Colonic mucosa (tissue), 4 donors: ENCODE results near the gene GALM. TPM values are rescaled to one million over a fixed set of nuclear protein-coding genes. Genes with fewer than 3 reads are reported as not detected.
A peak's percentile ranks its signal among the peaks of the same experiment; 100 is the strongest.

Experiments
- DNase-seq: peaks from one replicate; pipeline ENCODE4 v3.0.0-alpha.2; 2020
- H3K27ac ChIP-seq: fragments of 200-600 bp; one replicate; pipeline ENCODE4 v1.8.0; 2021
- H3K27me3 ChIP-seq: fragments of 200-600 bp; one replicate; pipeline ENCODE4 v1.8.0; 2021
- H3K36me3 ChIP-seq: fragments of 200-600 bp; one replicate; pipeline ENCODE4 v1.8.0; 2021
- H3K4me1 ChIP-seq: fragments of 200-600 bp; one replicate; pipeline ENCODE4 v1.8.0; 2021; ENCODE audit warnings: mild to moderate bottlenecking
- H3K4me3 ChIP-seq: fragments of 200-600 bp; one replicate; pipeline ENCODE4 v1.8.0; 2021
- H3K9ac ChIP-seq, 2 donors: one replicate each; pipeline ENCODE4 v1.7.0; 2013; ENCODE audit warnings: control low read depth in 2 of 2, low read depth in 2 of 2, low read length in 2 of 2
- H3K9me3 ChIP-seq: fragments of 200-600 bp; one replicate; pipeline ENCODE4 v1.8.0; 2021
- CTCF ChIP-seq: fragments of 200-600 bp; IDR thresholded peaks from one replicate; pipeline ENCODE4 v1.8.0; 2022; ENCODE audit warnings: antibody characterized with exemption, mild to moderate bottlenecking
- intact Hi-C: fragments of 100-400 bp; cut with DNase I; formaldehyde crosslinking; loops from one replicate; pipeline ENCODE4 v1.14.1; 2022
- total RNA-seq, 2 donors: library from RNA; stranded (reverse); fragmentation: NEBNext Ultra II Directional in 1 of 2; extraction: Animal tissue kit (Norgen Biotek cat#: 25700) in 1 of 2; gene quantifications; one replicate each; pipeline ENCODE4 v1.2.1, GENCODE V29; 2021
- donor health status: healthy.
- donor health status: DM: no; HTN: no; CAD: no.
- donor health status: DM: no; HTN: no; CAD: no.

The GALM gene
- total RNA-seq, 2 donors from 2014 or later: 47.9 to 68.8 TPM

- TF ChIP-seq CTCF: no peak
- H3K27ac ChIP-seq: no peak overlapping the region
These were observed 57.3 kb downstream of the GALM start for GRCh38 chr2:38723173-38723572.

DNA sequence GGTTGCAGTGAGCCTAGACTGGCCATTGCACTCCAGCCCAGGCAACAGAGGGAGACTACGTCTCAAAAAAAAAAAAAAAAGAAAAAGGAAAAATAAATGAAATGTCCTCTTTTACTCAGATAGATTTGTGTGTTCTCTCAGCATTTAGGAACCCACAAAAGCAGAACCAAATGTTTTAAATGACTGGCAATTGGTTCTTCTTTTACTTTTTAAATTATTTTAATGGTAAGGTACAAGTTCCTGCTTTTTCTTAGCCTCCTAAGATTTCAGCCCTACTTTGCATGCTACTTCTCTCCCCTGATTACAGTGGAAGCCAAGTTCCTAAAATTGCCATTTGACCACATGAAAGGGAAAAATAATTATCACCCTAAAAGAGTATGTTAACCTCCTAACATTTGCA is 61.7 kb downstream of the GALM start:
- Histone ChIP-seq H3K4me3 (no peak overlapping the region), H3K36me3 (no peaks in the 10 kb centered on the region), H3K9ac (no peak overlapping the region), H3K27me3 (no peaks in the 10 kb centered on the region), H3K4me1 (no peaks in the 10 kb centered on the region), H3K27ac (no peak overlapping the region), H3K9me3 (no peaks in the 10 kb centered on the region)
- DNase-seq: no peak
- intact Hi-C loops: no loop called here
- TF ChIP-seq CTCF: no peak

More at GRCh38 chr2:38723173-38723572, 57.3 kb downstream of the GALM start:
- H3K9me3 ChIP-seq: no peaks in the 10 kb centered on the region
- intact Hi-C loops: no loop called here
- H3K4me1 ChIP-seq: no peaks in the 10 kb centered on the region
- H3K27me3 ChIP-seq: no peaks in the 10 kb centered on the region
- no peak overlapping the region for H3K4me3 ChIP-seq
- DNase-seq: no peak
- H3K36me3 ChIP-seq: no peaks in the 10 kb centered on the region
- no peak overlapping the region for H3K9ac ChIP-seq

DNA sequence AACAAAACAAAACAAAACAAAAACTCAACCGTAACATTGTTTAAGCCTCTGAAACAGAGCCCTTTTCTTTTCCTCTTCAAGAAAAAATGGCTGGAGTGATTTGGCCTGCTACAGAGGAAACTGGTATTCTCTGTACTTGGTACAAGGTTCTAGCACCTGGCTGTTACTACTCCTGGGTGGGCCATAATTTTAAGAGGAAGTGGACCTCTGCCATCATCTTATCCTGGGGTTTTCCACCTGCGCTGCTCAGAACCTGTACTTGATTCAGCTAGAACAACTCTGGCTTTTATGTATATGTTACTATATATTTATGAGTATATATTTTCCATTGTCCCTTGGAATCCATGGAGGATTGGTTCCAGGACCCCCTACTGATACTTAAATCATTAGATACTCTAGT is 62.8 kb downstream of the GALM start:
- no peaks in the 10 kb centered on the region for H3K4me1 ChIP-seq
- DNase-seq: no peak
- no peaks in the 10 kb centered on the region for H3K27me3 ChIP-seq
- H3K9me3 ChIP-seq: no peaks in the 10 kb centered on the region
- no peak overlapping the region for H3K9ac ChIP-seq
- intact Hi-C loops: no loop called here
- no peak overlapping the region for H3K4me3 ChIP-seq
- TF ChIP-seq CTCF: no peak
- H3K27ac ChIP-seq: no peak overlapping the region
- H3K36me3 ChIP-seq: no peaks in the 10 kb centered on the region

- intact Hi-C loops: loop anchor here (5.0 to 10.0 kb wide), 2 partner anchors 129 to 416 kb away; partner anchors contain the start of gene HNRNPLL
- no peaks in the 10 kb centered on the region for H3K4me1 ChIP-seq
- no peaks in the 10 kb centered on the region for H3K27me3 ChIP-seq
- DNase-seq: no peak
- H3K9me3 ChIP-seq: no peaks in the 10 kb centered on the region
- H3K27ac ChIP-seq: no peak overlapping the region
- no peaks in the 10 kb centered on the region for H3K36me3 ChIP-seq
- no peak for TF ChIP-seq CTCF
- H3K4me3 ChIP-seq: no peak overlapping the region
- H3K9ac ChIP-seq: no peak overlapping the region
These were observed 65.2 kb downstream of the GALM start for GRCh38 chr2:38731090-38731489.

- Histone ChIP-seq H3K4me3 (no peak overlapping the region), H3K4me1 (no peaks in the 10 kb centered on the region), H3K27me3 (no peaks in the 10 kb centered on the region), H3K9me3 (no peaks in the 10 kb centered on the region), H3K9ac (peak overlapping the region in 1 of 2 donors; percentile 12), H3K27ac (no peak overlapping the region), H3K36me3 (no peaks in the 10 kb centered on the region)
- no peak for TF ChIP-seq CTCF
- DNase-seq: no peak
- intact Hi-C loops: loop anchor here (5.0 to 10.0 kb wide), 2 partner anchors 129 to 417 kb away; partner anchors contain the start of gene HNRNPLL
These were observed 65.8 kb downstream of the GALM start for GRCh38 chr2:38731684-38732221.
